ENCODE measurements around the gene RC3H1.
A peak's percentile ranks its signal among the peaks of the same experiment; 100 is the strongest.
"Not testable (repeated sequence)": the region's sequence is repeated elsewhere in the genome, so short reads cannot be mapped to it uniquely, and the experiment has no call there.

Gene RC3H1

DNA sequence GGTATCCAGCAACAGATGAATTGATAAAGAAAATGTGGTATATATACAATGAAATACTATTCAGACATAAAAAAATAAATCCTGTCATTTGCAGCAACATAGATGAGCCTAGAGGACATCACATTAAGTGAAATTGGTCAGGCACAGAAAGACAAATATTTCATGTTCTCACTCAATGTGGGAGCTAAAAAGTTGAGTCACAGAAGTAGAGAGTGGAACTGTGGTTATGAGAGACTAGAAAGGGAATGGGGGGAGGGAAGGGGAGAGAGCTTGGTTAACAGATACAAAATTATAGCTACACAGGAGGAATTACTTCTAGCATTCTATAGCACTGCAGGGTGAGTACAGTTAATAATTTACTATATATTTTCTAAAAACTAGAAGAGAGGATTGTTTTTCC, 68.0 kb downstream of the RC3H1 start:
- no peak for DNase-seq (ENCODE audit: low read depth)
- TF ChIP-seq CTCF (IDR thresholded peaks at IDR 0.05; ENCODE audit: control insufficient read depth, extremely low read depth, insufficient read depth) = no peak

DNA sequence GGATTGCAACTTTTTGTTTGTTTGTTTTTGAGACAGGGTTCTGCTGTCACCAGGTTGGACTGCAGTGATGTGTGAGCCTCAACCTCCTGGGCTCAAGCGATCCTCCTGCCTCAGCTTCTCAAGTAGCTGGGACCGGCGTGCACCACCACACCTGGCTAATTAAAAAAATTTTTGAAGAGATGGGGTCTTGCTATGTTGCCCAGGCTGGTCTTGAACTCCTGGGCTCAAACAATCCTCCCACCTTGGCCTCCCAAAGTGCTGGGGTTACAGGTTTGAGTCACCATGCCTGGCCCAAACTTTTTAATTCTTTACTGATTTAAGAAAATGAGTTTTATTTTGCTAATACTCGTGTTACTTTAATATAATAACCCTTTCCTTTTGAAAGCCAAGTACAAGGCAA, 73.6 kb downstream of the RC3H1 start:
- H3K4me3 ChIP-seq (ENCODE audit: low read depth, low read length) = no peak overlapping the region
- TF ChIP-seq CTCF (IDR thresholded peaks at IDR 0.05; ENCODE audit: control insufficient read depth, extremely low read depth, insufficient read depth) = no peak
- no peak for DNase-seq (ENCODE audit: low read depth)

More for the DNA sequence above, 68.0 kb downstream of the RC3H1 start:
- H3K4me3 ChIP-seq (ENCODE audit: low read depth, low read length) = no peak overlapping the region

GRCh38 chr1:173946380-173946921, 75.7 kb downstream of the RC3H1 start:
- DNase-seq (ENCODE audit: low read depth) = no peak
- no peak for TF ChIP-seq CTCF (IDR thresholded peaks at IDR 0.05; ENCODE audit: control insufficient read depth, extremely low read depth, insufficient read depth)
- no peak overlapping the region for H3K4me3 ChIP-seq (ENCODE audit: low read depth, low read length)

DNA sequence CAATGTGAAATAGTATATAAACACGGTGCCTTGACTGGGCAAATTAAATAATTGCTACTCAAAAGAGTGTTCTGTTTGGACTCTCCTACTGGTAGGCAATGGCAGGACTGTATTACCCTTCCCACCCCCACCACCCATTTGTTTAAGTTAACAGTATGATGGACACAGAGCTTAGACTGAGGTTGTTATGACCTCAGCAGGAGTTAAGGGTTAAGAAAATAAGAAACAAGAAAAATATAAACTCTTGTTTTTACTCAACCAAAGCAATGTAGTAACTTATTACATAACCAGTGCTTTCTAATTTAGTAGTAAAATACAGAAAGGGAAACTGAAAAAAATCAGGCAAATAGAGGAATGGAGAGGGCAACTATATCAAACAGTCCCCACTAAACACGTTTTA, 85.1 kb downstream of the RC3H1 start:
- no peak for TF ChIP-seq CTCF (IDR thresholded peaks at IDR 0.05; ENCODE audit: control insufficient read depth, extremely low read depth, insufficient read depth)
- DNase-seq (ENCODE audit: low read depth) = no peak
- no peak overlapping the region for H3K4me3 ChIP-seq (ENCODE audit: low read depth, low read length)

- DNase-seq (ENCODE audit: low read depth) = no peak
- TF ChIP-seq CTCF (IDR thresholded peaks at IDR 0.05; ENCODE audit: control insufficient read depth, extremely low read depth, insufficient read depth) = no peak
- H3K4me3 ChIP-seq (ENCODE audit: low read depth, low read length) = no peak overlapping the region
Observed at GRCh38 chr1:173934440-173934839, 87.7 kb downstream of the RC3H1 start.

DNA sequence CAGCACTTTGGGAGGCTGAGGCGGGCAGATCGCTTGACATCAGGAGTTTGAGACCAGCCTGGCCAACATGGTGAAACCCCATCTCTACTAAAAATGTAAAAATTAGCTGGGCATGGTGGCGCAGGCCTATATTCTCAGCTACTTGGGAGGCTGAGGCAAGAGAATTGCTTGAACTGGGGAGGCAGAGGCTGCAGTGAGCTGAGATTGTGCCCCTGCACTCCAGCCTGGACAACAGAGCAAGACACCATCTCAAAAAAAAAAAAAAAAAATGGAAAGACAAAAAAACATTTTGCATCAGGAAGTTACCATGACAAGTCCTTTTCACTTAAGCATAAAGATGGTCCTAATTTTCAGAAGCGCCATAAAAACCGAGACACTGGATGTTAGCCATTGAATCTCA, 91.6 kb downstream of the RC3H1 start:
- not testable (repeated sequence) for DNase-seq (ENCODE audit: low read depth); H3K4me3 ChIP-seq (ENCODE audit: low read depth, low read length)

DNA sequence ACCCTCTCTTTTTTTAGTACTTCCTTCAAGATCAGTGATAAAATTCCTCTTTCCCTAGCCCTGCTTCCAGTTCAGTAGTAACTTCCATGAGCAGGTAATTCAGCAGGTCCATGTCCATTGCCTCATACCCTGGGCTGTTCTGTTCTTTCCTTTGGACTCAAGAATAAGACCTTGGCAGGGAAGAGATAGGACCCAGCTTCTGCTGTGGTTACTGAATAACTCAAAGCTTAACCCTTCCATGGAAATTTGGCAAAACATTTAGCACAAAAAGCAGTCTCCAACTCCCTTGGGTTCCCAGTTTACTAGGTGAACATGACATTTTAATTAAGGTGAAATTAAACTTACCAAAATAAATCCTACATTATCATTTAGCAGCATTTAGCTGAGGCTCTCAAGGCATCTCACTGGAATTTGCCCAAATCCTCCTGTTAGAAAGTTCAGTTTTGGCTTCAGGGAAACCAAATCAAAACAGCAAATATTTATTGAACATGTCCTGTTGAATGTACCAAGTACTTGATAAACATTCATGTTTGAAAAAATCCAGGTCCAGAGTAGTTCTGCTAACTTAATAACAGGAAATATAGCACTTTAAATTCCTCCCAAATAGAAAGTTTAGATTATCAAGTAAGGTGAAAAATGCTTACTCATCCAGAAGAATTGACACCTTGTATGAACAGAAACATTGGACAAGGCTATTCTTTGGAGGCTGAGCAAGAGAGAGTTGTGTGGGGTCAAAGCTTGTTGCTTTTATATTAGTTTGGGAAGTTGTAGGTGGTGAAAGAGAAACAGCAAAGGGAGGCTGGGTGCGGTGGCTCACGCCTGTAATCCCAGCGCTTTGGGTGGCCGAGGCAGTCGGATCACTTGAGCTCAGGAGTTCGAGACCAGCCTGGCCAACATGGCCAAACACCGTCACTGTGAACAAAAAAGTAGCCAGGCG, 96.6 kb downstream of the RC3H1 start:
- TF ChIP-seq CTCF (IDR thresholded peaks at IDR 0.05; ENCODE audit: control insufficient read depth, extremely low read depth, insufficient read depth) = no peak
- DNase-seq (ENCODE audit: low read depth) = peak; percentile 33
- no peak overlapping the region for H3K4me3 ChIP-seq (ENCODE audit: low read depth, low read length)

All from LNCaP clone FGC (cell line).